Prostate gland (tissue), 2 donors: Measurements from ENCODE around the gene SEH1L. TPM values are rescaled to one million over a fixed set of nuclear protein-coding genes. Genes with fewer than 3 reads are reported as not detected.

Source experiments
- DNase-seq: peaks from one replicate; pipeline ENCODE4 v3.0.0-alpha.2; 2019; ENCODE audit warnings: low spot score
- H3K27ac ChIP-seq, 2 donors: fragments of 200-600 bp; sonication (generic); 2 replicates each; pipeline ENCODE4 v1.5.1; 2017 to 2019
- H3K27me3 ChIP-seq: fragments of 200-600 bp; sonication (generic); replicated peaks from 2 replicates; pipeline ENCODE4 v1.5.1; 2019; ENCODE audit not compliant: insufficient read depth
- H3K36me3 ChIP-seq, 2 donors: fragments of 200-600 bp; sonication (generic); 1 replicate in 1 of 2; 2 replicates in 1 of 2; pipeline versions ENCODE4 v1.5.1 to v1.8.1; 2017 to 2019
- H3K4me1 ChIP-seq: fragments of 200-600 bp; sonication (generic); replicated peaks from 2 replicates; pipeline ENCODE4 v1.5.1; 2019
- H3K4me3 ChIP-seq, 2 donors: fragments of 200-600 bp; sonication (generic); 2 replicates each; pipeline ENCODE4 v1.5.1; 2017 to 2019
- H3K9me3 ChIP-seq: fragments of 200-600 bp; sonication (generic); 2 replicates; pipeline ENCODE4 v1.5.1; 2017
- POLR2A ChIP-seq: fragments of 450-650 bp; IDR thresholded peaks from one replicate; pipeline ENCODE4 v1.6.1; 2016; ENCODE audit warnings: antibody characterized with exemption, mild to moderate bottlenecking
- POLR2AphosphoS5 ChIP-seq: sonication (generic); formaldehyde crosslinking; IDR thresholded peaks from one replicate; pipeline ENCODE4 v1.6.1; 2017; ENCODE audit warnings: antibody characterized with exemption
- WGBS: methylation state at CpG from one replicate; pipeline ENCODE4 v1.1.5; 2018; 5-methylcytosine and 5-hydroxymethylcytosine counted together
- intact Hi-C: fragments of 100-400 bp; cut with DNase I; formaldehyde crosslinking; loops from one replicate; pipeline ENCODE4 v1.14.2; 2022
- total RNA-seq, 2 donors: library from RNA; depleted of rRNA; stranded (reverse); fragments of >200 nt; gene quantifications; one replicate each; pipeline ENCODE4 v1.1.0, GENCODE V29; 2016
- TF ChIP-seq, protein P1 (sequence below), 4 experiments: fragments of 200-600 bp in 2 of 4; fragments of 450-650 bp in 2 of 4; sonication (generic) in 2 of 4; IDR thresholded peaks; 1 replicate in 3 of 4; 2 replicates in 1 of 4; pipeline ENCODE4 v1.5.1; 2016 to 2019; ENCODE audit warnings: antibody characterized with exemption in 4 of 4, mild to moderate bottlenecking in 2 of 4, moderate library complexity in 2 of 4

The SEH1L gene
- total RNA-seq, 2 donors from 2014 or later, result 35.9 to 46.6 TPM

- Histone ChIP-seq H3K9me3 (no peaks in the 10 kb centered on the region), H3K27ac (no peak overlapping the region), H3K4me3 (no peak overlapping the region), H3K27me3 (no peaks in the 10 kb centered on the region), H3K36me3 (peaks cover 0 to 5% of the 10 kb centered on the region in 2 donors), H3K4me1 (no peaks in the 10 kb centered on the region)
- WGBS, result 63% methylated on average over 12 of the region's 12 CpGs
- intact Hi-C loops, result loop anchor here (5.0 kb wide), 1 partner anchor 151 kb away; no protein-coding TSS in a partner anchor
- TF ChIP-seq, protein P1, sequence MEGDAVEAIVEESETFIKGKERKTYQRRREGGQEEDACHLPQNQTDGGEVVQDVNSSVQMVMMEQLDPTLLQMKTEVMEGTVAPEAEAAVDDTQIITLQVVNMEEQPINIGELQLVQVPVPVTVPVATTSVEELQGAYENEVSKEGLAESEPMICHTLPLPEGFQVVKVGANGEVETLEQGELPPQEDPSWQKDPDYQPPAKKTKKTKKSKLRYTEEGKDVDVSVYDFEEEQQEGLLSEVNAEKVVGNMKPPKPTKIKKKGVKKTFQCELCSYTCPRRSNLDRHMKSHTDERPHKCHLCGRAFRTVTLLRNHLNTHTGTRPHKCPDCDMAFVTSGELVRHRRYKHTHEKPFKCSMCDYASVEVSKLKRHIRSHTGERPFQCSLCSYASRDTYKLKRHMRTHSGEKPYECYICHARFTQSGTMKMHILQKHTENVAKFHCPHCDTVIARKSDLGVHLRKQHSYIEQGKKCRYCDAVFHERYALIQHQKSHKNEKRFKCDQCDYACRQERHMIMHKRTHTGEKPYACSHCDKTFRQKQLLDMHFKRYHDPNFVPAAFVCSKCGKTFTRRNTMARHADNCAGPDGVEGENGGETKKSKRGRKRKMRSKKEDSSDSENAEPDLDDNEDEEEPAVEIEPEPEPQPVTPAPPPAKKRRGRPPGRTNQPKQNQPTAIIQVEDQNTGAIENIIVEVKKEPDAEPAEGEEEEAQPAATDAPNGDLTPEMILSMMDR (IDR thresholded peaks at IDR 0.05), result no peak
- TF ChIP-seq POLR2A (no peak), POLR2AphosphoS5 (no peak)
- no peak for DNase-seq
These were observed 58.9 kb downstream of the SEH1L start for GRCh38 chr18:13006531-13007247.

DNA sequence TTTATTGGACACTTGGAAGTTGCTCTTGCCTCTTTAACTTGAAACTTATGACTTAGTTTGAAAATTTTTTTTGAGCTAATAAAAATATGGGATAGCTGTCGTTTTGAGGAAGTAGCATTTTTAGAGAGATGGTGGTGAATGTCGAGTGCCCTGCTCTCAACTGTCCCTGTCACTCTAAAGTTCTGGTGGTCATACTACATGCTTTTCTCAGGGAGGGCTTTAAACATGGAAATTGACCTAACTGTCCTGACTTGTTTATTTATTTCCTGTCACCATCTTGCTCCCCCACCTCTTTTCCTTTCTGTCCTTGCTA, 59.4 kb downstream of the SEH1L start:
- DNase-seq, result no peak
- Histone ChIP-seq H3K9me3 (no peaks in the 10 kb centered on the region), H3K4me1 (no peaks in the 10 kb centered on the region), H3K27ac (no peak overlapping the region), H3K4me3 (no peak overlapping the region), H3K27me3 (no peaks in the 10 kb centered on the region), H3K36me3 (peaks cover 0 to 5% of the 10 kb centered on the region in 2 donors)
- intact Hi-C loops, result loop anchor here (5.0 kb wide), 1 partner anchor 150 kb away; no protein-coding TSS in a partner anchor
- WGBS, result 29% methylated on average over 2 of the region's 2 CpGs
- TF ChIP-seq, protein P1 (IDR thresholded peaks at IDR 0.05), result no peak
- TF ChIP-seq POLR2AphosphoS5, result no peak
- TF ChIP-seq POLR2A, result no peak

DNA sequence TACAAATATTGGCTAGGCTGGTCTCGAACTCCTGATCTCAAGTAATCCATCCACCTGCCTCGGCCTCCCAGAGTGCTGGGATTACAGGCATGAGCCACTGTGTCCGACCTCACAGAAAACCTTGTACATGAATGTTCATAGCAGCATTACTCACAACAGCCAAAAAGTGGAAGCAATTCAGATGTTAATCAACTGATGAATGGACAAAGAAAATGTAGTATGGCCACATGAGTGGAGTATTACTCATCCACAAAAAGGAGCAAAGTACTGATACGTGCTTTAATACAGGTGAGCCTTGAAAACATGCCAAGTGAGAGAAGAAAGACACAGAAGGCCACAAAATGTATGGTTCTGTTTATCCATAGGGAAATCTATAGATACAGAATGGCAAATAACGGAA, 63.9 kb downstream of the SEH1L start:
- no peaks in the 10 kb centered on the region for H3K36me3 ChIP-seq

GRCh38 chr18:13014232-13014631, 66.4 kb downstream of the SEH1L start:
- TF ChIP-seq, protein P1 (IDR thresholded peaks at IDR 0.05), result no peak
- no peak for TF ChIP-seq POLR2AphosphoS5
- TF ChIP-seq POLR2A, result no peak
- intact Hi-C loops, result no loop called here
- Histone ChIP-seq H3K4me3 (no peak overlapping the region), H3K27ac (no peak overlapping the region), H3K4me1 (no peaks in the 10 kb centered on the region), H3K9me3 (no peaks in the 10 kb centered on the region), H3K27me3 (no peaks in the 10 kb centered on the region), H3K36me3 (no peaks in the 10 kb centered on the region)
- DNase-seq, result no peak
- 85% methylated on average over 2 of the region's 2 CpGs for WGBS

More for the DNA sequence above, 63.9 kb downstream of the SEH1L start:
- Histone ChIP-seq H3K27me3 (no peaks in the 10 kb centered on the region), H3K4me3 (no peak overlapping the region), H3K27ac (no peak overlapping the region), H3K4me1 (no peaks in the 10 kb centered on the region), H3K9me3 (no peaks in the 10 kb centered on the region)
- DNase-seq, result no peak
- TF ChIP-seq POLR2A (no peak), POLR2AphosphoS5 (no peak)
- TF ChIP-seq, protein P1 (IDR thresholded peaks at IDR 0.05), result no peak
- intact Hi-C loops, result no loop called here
- 98% methylated on average over 5 of the region's 5 CpGs for WGBS

- Histone ChIP-seq H3K4me3 (no peak overlapping the region), H3K27ac (no peak overlapping the region), H3K4me1 (no peaks in the 10 kb centered on the region), H3K36me3 (no peaks in the 10 kb centered on the region), H3K27me3 (no peaks in the 10 kb centered on the region), H3K9me3 (no peaks in the 10 kb centered on the region)
- WGBS, result 87% methylated on average over 4 of the region's 4 CpGs
- DNase-seq, result no peak
- intact Hi-C loops, result no loop called here
- no peak for TF ChIP-seq POLR2A
- TF ChIP-seq, protein P1 (IDR thresholded peaks at IDR 0.05), result no peak
These were observed 67.0 kb downstream of the SEH1L start for GRCh38 chr18:13014818-13015217.
